Stomach (tissue), 9 donors: ENCODE data around the gene PIN4. TPM values are rescaled to one million over a fixed set of nuclear protein-coding genes. Genes with fewer than 3 reads are reported as not detected.

ENCODE experiments used
- DNase-seq, 2 donors: peaks; one replicate each; pipeline versions ENCODE4 v3.0.0 to v3.0.0-alpha.2; 2013 to 2019
- H3K27ac ChIP-seq, 5 donors: fragments of 200-600 bp in 4 of 5; sonication (generic) in 4 of 5; one replicate each; pipeline ENCODE4 v1.5.1; 2013 to 2019; ENCODE audit warnings: mild to moderate bottlenecking in 1 of 5, moderate library complexity in 1 of 5
- H3K27me3 ChIP-seq, 3 donors: fragments of 200-600 bp; sonication (generic); one replicate each; pipeline ENCODE4 v1.5.1; 2017 to 2019; ENCODE audit warnings: mixed run types in 1 of 3
- H3K36me3 ChIP-seq, 4 donors: fragments of 200-600 bp; sonication (generic); 1 replicate in 3 of 4; 2 replicates in 1 of 4; pipeline ENCODE4 v1.5.1; 2016 to 2019
- H3K4me1 ChIP-seq, 4 donors: fragments of 200-600 bp; sonication (generic); one replicate each; pipeline ENCODE4 v1.5.1; 2016 to 2019
- H3K4me3 ChIP-seq, 4 donors: fragments of 200-600 bp; sonication (generic) in 3 of 4; one replicate each; pipeline ENCODE4 v1.5.1; 2016 to 2019; ENCODE audit warnings: mild to moderate bottlenecking in 1 of 4
- H3K9me3 ChIP-seq, 4 donors: fragments of 200-600 bp; sonication (generic); one replicate each; pipeline ENCODE4 v1.5.1; 2016 to 2019
- CTCF ChIP-seq, 7 experiments: fragments of 450-650 bp in 4 of 7; fragments of 200-600 bp in 3 of 7; sonication (generic) in 3 of 7; IDR thresholded peaks; one replicate each; pipeline ENCODE4 v1.5.1; 2016 to 2019; ENCODE audit warnings: antibody characterized with exemption in 7 of 7, control low read depth in 2 of 7, mild to moderate bottlenecking in 1 of 7
- EP300 ChIP-seq: sonication (generic); formaldehyde crosslinking; IDR thresholded peaks from one replicate; pipeline ENCODE4 v1.6.1; 2017; ENCODE audit warnings: antibody characterized with exemption
- POLR2A ChIP-seq, 4 donors: fragments of 450-650 bp; IDR thresholded peaks; one replicate each; pipeline ENCODE4 v1.6.1; 2016; ENCODE audit warnings: antibody characterized with exemption in 4 of 4, control low read depth in 2 of 4, mild to moderate bottlenecking in 1 of 4, moderate library complexity in 1 of 4
- POLR2AphosphoS5 ChIP-seq, 3 donors: sonication (generic); formaldehyde crosslinking; IDR thresholded peaks; one replicate each; pipeline ENCODE4 v1.6.1; 2016; ENCODE audit warnings: antibody characterized with exemption in 3 of 3
- WGBS, 5 donors: extraction: QIAGEN DNeasy Blood & Tissue Kit in 3 of 5; methylation state at CpG; one replicate each; pipeline versions ENCODE4 v1.1.5 to v1.1.7; 2013 to 2018; 5-methylcytosine and 5-hydroxymethylcytosine counted together
- intact Hi-C: fragments of 100-400 bp; cut with DNase I; formaldehyde crosslinking; loops from one replicate; pipeline ENCODE4 v1.15.1; 2023; ENCODE audit warnings: low total_unique reads
- polyA plus RNA-seq, 3 donors: library from polyadenylated mRNA; stranded (reverse); fragments of 200-250 nt; gene quantifications; one replicate each; pipeline ENCODE4 v1.2.3, GENCODE V29; 2013
- total RNA-seq, 5 donors: library from RNA; depleted of rRNA; stranded (reverse); fragments of >200 nt; gene quantifications; one replicate each; pipeline versions ENCODE4 v1.1.0 to v1.2.3, GENCODE V29; 2014 to 2016
- donor health status: healthy with polysubstance abuse.
- donor health status: Bipolar disorder and iron deficiency.
- donor health status: healthy.

PIN4 gene
- total and polyA plus RNA-seq, 8 donors, result 0.45 to 37.8 (median 16.4) TPM; not detected in 2

- peaks cover 0 to 7% (median 0%) of the 10 kb centered on the region in 4 donors for H3K4me1 ChIP-seq
- no peaks in the 10 kb centered on the region for H3K9me3 ChIP-seq
- no peaks in the 10 kb centered on the region for H3K36me3 ChIP-seq
- intact Hi-C loops, result no loop called here
- peak overlapping the region in 3 of 4 donors; percentile 37 to 42 (median 39) for H3K4me3 ChIP-seq
- TF ChIP-seq POLR2A (IDR thresholded peaks at IDR 0.05) (no peak), POLR2AphosphoS5 (IDR thresholded peaks at IDR 0.05) (no peak), CTCF (IDR thresholded peaks at IDR 0.05) (no peak), EP300 (no peak)
- peaks cover 0 to 3% (median 0%) of the 10 kb centered on the region in 3 donors for H3K27me3 ChIP-seq
- WGBS, 5 donors, result 9 to 32% (median 14%) methylated on average over 6 of the region's 6 CpGs
- no peak overlapping the region for H3K27ac ChIP-seq
- DNase-seq, result no peak
Observed at GRCh38 chrX:72238183-72238582, 56.6 kb downstream of the PIN4 start.

- Histone ChIP-seq H3K27me3 (peaks cover 0 to 3% (median 0%) of the 10 kb centered on the region in 3 donors), H3K27ac (peak within 1 kb of the TSS; percentile 37 to 69 (median 53)), H3K36me3 (no peaks in the 10 kb centered on the region), H3K9me3 (no peaks in the 10 kb centered on the region), H3K4me1 (peaks cover 0 to 7% (median 0%) of the 10 kb centered on the region in 4 donors), H3K4me3 (peak within 1 kb of the TSS; percentile 25 to 42 (median 38))
- peak; percentile 90 to 96 for DNase-seq
- 1 to 44% (median 5%) methylated on average over 13 to 59 of the region's 59 CpGs for WGBS, 5 donors
- TF ChIP-seq POLR2AphosphoS5 (IDR thresholded peaks at IDR 0.05) (peak in 2 of 3 donors; percentile 76 to 80), EP300 (no peak), POLR2A (IDR thresholded peaks at IDR 0.05) (no peak), CTCF (IDR thresholded peaks at IDR 0.05) (no peak)
- intact Hi-C loops, result no loop called here
Observed at GRCh38 chrX:72238721-72239475, 57.3 kb downstream of the PIN4 start, which contains the start of gene ERCC6L. TSS of gene ERCC6L (minus strand) at chrX:72239027. CDS start at chrX:72238911, 116 bp downstream.

GRCh38 chrX:72240976-72241375, 59.4 kb downstream of the PIN4 start:
- 87 to 92% (median 91%) methylated on average over 4 of the region's 4 CpGs for WGBS, 5 donors
- TF ChIP-seq CTCF (IDR thresholded peaks at IDR 0.05) (no peak), POLR2AphosphoS5 (IDR thresholded peaks at IDR 0.05) (no peak), POLR2A (IDR thresholded peaks at IDR 0.05) (no peak)
- Histone ChIP-seq H3K4me3 (no peak overlapping the region), H3K9me3 (no peaks in the 10 kb centered on the region), H3K27me3 (peaks cover 0 to 8% (median 0%) of the 10 kb centered on the region in 3 donors), H3K4me1 (peaks cover 0 to 7% (median 0%) of the 10 kb centered on the region in 4 donors), H3K36me3 (no peaks in the 10 kb centered on the region), H3K27ac (no peak overlapping the region)
- DNase-seq, result no peak
- intact Hi-C loops, result no loop called here

- H3K27ac ChIP-seq, result no peak overlapping the region
- peaks cover 0 to 8% (median 0%) of the 10 kb centered on the region in 3 donors for H3K27me3 ChIP-seq
- no peaks in the 10 kb centered on the region for H3K9me3 ChIP-seq
- TF ChIP-seq POLR2AphosphoS5 (IDR thresholded peaks at IDR 0.05), result no peak
- TF ChIP-seq POLR2A (IDR thresholded peaks at IDR 0.05), result no peak
- TF ChIP-seq EP300, result no peak
- TF ChIP-seq CTCF (IDR thresholded peaks at IDR 0.05), result no peak
- intact Hi-C loops, result no loop called here
- no peak for DNase-seq
- H3K4me3 ChIP-seq, result no peak overlapping the region
- H3K4me1 ChIP-seq, result peaks cover 0 to 12% (median 7%) of the 10 kb centered on the region in 4 donors
- H3K36me3 ChIP-seq, result no peaks in the 10 kb centered on the region
- WGBS, 5 donors, result 32 to 58% (median 33%) methylated on average over 3 of the region's 3 CpGs
Observed at GRCh38 chrX:72243472-72243871, 61.9 kb downstream of the PIN4 start.
